Measurements from ENCODE around the gene LPAR5. TPM values are rescaled to one million over a fixed set of nuclear protein-coding genes. Genes with fewer than 3 reads are reported as not detected.
"Not testable (repeated sequence)": the region's sequence is repeated elsewhere in the genome, so short reads cannot be mapped to it uniquely, and the experiment has no call there.

Gene LPAR5
- total RNA-seq, 1 donor from 2014 or later, result not detected

DNA sequence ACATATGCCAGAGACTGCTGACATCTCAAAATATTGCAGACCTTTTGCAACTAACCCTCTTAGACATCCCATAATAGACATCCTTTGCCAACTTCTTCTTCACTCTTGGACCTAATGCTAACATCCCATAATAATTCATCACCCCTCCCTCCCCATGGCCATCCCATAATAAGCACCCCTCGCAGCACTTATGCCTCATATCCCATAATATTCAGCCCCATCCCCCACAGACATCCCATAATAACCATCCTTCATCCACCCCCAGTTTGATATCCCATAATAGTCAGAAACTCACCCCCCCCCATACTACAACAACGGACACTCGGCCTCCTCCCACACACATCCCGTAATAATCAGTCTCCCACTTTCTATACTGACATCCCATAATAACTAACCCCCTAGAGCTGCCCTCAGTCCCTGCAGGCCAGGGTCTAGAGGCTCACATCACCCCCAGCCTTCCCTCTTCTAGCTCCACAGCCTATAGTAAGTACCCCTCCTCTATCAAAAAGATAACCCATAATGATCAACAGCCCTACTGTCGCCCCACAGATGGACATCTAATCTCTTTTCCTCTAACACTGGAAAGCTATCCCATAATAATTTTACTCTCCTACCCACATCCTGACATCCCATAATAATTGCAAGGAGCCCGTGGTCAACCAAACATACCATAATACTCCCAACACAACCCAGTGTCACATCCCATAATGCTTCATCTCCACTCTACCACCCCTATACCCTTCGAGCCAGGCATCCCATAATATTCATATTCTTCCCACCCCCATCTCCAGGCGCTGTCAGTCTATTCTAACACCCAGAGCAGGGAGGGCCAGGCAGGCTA is 27.8 kb downstream of the LPAR5 start:
- DNase-seq (ENCODE audit: extremely low read depth, low read depth, low spot score), result no peak

DNA sequence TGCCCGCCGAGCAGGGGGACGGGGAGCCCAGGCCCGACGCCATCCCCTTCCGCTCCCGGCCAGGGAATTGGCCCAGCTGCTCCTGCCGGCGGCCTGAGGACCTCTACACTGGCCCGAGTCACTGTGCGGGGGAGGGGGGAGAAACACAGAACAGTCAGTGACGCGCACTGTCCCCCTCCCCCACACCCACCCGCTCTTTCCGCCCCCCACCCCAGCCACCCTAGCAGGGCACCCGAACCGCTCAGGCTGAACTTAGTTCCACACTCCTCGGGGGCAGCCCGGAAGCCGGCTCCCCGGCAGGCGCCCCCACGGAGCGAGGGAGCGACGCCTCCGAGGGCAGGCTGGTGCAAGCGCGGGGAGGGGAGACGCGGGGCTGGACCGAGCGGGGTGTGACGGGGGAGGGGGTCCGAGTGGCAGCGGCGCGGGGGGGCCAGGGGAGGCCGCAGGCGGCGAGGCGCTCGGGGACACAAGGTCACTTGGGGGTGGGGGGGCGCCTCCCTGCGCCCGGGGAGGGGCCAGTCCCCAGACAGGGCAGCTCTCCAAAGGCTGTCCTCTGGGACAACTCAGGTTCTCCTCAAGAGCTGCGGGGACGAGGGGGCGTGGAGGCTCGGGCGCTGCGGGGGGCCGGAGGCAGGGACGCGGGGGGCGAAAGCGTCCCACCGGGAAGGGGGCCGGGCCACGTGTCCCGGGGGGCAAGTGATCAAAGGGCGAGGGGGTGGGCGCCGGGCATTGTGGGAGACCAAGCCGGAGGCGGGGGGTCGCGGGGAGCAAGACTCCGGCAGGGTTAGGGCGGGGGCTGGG is 29.2 kb downstream of the LPAR5 start:
- no peak for DNase-seq (ENCODE audit: extremely low read depth, low read depth, low spot score)

DNA sequence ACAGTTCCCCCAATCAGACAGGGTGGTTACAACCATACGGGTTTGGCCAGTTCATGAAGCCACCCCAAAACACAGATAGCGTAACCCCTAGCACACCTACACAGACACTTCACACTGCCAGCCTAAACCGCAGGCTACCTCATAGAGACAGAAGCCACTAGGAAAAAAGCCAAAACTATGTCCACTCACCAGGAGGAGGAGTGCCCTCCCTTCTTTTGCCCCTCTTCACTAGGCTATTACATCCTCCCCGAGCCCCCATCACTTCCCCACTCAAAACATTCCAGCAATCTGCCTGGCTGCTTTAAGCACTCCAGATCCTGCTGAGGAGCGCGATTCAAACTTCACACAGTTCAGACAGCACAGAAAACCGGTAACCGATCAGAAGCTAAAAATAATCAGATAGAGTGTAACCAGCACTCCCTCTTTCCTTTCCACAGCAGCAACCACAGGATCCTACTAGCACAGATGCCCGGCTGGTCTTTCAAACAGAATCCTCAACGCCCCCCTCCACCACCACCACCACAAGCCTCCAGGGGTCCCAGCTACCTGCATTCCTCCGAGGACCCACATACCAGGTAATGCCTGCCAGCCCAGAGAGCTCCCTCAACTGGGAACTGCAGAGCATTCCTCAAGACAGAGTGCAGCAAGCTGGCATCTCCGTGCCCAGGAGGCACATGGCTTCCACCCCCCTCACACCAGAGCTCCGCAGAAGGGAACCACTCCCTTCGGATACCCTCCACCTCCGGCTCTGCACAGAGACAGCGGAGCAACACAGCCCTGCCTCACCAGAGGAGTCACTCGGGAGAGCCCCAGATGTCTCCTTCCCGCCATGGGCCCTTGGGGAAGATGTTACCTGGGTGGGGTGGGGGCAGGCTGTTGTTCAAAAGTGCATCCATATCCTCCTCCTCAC is 30.1 kb downstream of the LPAR5 start:
- no peak for DNase-seq (ENCODE audit: extremely low read depth, low read depth, low spot score)

DNA sequence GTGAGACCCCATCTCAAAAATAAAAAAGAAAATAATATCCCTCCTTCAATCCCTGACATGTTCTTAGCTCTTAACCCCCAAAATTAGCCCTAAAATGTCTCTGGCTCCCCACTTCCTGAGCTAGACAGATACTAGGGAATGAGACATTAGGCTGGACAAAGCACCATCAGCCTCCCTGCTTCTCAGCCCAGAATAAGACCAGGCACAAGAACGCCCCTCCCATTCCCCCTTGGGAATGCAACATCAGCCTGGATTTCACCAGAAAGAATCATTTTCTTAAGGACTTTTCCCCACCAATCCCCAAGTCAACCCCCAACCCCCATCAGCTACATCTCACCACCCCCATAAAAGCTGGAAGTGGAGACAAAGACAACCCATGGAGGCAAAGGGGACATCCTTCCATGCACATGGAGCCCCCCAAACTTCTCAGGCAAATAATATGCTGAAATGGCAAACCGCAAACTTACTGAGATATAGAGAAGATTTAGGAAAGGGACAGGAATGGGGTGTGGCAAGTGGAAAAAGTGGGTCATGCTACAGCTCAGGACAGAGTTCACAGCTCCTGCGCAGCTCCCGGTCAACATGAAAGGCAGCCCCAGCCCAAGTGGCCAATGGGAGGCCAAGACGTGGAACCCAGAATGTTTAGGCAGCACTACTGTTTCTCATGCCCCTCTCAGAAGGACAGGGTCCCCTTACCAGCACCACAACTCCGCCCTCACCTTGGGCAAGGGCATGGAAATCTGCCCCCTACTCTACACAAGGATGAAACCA is 31.3 kb downstream of the LPAR5 start:
- no peak for DNase-seq (ENCODE audit: extremely low read depth, low read depth, low spot score)

DNA sequence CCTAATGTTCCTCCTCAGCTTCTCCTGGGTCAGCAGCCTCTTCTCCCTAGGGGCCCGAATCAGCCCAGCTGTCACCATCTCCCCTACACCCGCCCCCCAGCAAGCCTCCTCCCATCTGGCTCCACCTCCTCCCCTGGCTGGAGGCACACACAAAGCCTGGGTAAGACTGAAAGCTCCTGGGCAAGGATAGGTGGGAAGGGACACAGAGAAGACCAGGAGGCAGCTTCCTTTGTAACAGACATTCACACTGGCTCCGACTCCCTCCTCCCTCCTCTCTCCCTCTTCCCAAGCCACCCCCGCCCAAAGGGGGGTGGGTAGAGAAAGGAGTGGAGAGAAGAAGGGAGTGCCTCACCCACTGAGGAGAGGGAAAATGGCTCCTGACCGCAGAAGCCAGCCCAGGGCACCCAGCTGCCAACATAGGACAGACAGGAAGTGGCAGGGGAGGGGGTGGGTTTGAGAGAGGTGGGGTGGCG is 32.6 kb downstream of the LPAR5 start:
- DNase-seq (ENCODE audit: extremely low read depth, low read depth, low spot score), result no peak

DNA sequence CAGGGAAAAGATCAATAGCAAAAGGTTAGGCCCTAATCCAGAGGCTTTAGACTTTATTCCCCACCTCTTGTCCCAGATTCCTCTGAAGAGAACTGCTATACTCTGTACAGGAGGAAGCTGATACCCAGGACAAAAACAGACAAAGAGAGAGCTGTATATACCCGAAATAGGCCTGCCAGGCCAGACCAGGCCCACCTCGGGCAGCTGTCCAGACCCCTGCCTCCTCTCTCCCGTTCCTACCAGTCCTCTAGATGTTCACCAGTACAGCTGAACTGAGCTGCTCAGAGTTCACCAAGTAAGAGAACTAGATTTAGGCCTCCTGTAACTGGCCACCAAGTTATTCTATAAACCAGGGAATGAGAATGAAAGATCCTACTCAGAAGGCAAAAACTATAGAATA is 33.2 kb downstream of the LPAR5 start:
- DNase-seq (ENCODE audit: extremely low read depth, low read depth, low spot score), result no peak

DNA sequence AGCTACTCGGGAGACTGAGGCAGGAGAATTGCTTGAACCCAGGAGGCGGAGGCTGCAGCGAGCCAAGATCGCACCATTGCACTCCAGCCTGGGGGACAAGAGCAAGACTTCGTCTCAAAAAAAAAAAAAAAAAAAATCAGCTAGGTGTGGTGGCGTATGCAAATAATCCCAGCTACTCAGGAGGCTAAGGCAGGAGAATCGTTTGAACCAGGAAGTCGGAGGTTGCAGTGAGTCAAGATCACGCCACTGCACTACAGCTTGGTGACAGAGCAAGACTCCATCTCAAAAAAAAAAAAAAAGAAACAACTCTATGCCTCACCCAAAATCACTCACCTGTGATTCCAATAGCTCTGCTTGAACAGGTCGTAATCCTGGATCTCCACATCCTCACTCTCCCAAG is 40.1 kb downstream of the LPAR5 start:
- DNase-seq (ENCODE audit: extremely low read depth, low read depth, low spot score), result not testable (repeated sequence)

DNA sequence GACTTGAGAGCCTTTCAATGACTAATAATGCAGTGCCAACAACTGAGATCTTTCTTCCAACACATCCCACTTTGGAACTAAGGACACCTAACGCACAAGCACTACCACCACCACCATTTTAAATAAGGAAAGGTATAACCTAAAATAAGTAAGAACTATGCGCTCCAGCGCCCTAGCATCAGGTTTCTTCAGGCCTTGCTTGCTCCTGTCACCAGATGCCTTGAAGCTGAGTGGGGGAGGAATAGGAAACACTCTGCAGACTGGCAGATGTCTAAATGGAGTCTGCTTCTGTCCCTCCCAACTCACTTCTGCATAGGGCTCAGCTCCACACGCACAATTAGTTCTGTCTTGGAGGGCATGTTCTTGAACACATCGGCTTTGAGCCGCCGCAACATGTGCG is 43.7 kb downstream of the LPAR5 start:
- DNase-seq (ENCODE audit: extremely low read depth, low read depth, low spot score), result no peak

DNA sequence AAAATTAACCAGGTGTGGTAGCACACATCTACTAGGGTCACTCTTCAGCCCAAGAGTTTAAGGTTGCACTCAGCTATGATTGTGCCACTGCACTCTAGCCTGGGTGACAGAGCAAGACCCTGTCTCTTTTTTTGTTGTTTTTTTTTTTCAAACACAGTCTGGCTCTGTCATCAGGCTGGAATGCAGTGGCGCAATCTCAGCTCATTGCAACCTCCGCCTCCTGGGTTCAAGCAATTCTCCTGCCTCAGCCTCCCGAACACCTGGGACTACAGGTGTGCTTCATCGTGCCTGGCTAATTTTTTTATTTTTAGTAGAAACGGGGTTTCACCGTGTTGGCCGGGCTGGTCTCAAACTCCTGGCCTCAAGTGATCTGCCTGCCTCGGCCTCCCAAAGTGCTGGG is 49.2 kb downstream of the LPAR5 start:
- not testable (repeated sequence) for DNase-seq (ENCODE audit: extremely low read depth, low read depth, low spot score)

DNA sequence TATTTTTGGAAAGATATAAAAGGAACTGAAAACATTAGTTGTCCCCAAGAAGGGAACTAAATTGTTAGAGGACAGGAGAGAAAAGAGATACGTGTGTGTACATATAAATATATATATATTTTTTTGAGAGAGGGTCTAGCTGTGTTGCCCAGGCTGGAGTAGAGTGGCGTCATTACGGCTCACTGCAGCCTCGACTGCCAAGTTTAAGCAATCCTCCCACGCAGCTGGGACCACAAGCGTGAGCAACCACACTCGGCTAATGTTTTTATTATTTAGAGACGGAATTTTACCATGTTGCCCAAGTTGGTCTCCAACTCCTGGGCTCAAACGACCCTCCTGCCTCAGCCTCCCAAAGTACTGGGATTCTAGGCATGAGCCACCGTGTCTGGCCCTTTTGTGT is 51.5 kb downstream of the LPAR5 start:
- DNase-seq (ENCODE audit: extremely low read depth, low read depth, low spot score), result no peak

DNA sequence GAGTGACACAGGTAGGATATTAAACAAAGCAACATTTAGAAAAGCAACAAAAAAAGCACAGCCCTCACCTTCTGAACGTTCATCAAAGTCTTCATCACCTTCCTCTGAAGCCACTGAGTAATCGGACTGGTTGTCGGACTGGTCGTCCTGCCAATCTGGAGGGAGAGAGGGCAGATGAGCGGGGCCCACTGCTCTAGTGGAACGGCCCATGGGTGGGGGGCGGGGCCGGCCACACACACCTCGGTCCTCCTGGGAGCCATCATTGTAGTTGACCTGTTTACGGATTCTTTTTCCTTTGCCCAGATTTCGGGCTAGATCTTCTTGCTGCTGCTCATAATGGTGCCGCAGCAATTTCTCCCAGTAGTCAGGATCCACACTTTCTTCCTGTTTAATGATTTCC is 52.8 kb downstream of the LPAR5 start:
- no peak for DNase-seq (ENCODE audit: extremely low read depth, low read depth, low spot score)

DNA sequence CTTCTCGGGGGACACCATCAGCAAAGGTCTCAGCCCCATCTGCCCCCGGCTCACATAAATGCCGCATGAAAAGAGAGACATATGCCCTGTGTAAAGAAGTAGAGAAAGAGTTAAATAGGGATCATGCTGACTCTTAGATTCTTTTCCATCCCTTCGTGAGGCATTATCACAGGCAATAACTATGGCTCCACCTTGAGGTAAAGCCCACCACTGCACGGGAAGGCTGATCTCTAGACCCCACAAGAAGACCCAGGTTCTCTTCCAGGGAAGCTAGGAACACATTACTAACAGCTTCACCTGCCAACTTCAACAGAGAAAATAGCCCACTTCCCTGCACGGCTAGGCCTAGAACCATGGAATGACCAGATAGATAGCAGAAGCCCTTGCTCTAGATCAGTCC is 53.6 kb downstream of the LPAR5 start:
- DNase-seq (ENCODE audit: extremely low read depth, low read depth, low spot score), result no peak

DNA sequence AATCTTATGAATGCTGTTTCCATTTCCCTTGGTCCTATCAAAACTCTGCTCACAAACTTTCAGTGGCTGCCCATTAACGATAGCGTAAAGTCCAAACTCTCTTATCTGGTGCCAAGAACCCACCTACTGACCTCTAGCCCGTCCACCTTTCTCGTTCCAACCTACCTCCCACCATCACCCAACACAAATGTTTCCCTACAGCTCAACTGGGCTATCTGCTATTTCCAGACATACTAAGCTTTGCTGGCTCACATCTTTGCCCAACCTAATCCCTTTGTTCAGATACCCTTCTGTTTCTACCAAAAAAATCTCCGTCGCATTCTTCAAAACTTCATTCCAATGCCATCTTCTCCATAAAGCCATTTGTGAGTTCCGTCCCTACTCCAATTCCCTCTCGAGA is 60.1 kb downstream of the LPAR5 start:
- DNase-seq (ENCODE audit: extremely low read depth, low read depth, low spot score), result no peak

DNA sequence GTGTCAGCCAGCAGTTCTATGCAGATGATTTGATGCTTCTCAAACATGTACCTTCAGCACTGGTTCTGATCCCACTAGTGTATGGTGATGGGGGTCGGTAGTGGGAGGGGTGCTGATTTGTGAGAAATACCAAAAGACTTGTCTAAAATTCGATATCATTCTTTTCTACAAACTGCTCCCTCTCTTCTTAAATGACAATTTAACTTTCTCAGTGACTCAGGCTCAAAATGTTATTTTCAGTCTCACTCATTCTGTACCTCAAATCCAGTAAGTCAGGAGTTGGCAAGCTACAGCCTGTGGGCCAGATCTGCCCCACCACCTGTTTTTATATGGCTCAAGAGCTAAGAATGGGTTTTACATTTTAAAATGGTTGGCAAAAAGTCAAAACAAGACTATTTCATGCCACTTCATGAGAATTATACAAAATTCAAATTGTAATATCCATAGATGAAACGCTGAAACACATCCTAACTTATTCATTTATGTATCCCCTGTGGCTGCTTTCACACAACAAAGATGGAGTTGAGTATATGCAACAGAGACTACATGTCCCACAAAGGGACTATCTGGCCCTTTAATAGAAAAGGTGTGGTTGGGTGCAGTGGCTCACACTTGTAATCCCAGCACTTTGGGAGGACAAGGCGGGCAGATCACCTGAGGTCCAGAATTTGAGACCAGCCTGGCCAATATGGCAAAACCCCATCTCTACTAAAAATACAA is 61.0 kb downstream of the LPAR5 start:
- no peak for DNase-seq (ENCODE audit: extremely low read depth, low read depth, low spot score)

DNA sequence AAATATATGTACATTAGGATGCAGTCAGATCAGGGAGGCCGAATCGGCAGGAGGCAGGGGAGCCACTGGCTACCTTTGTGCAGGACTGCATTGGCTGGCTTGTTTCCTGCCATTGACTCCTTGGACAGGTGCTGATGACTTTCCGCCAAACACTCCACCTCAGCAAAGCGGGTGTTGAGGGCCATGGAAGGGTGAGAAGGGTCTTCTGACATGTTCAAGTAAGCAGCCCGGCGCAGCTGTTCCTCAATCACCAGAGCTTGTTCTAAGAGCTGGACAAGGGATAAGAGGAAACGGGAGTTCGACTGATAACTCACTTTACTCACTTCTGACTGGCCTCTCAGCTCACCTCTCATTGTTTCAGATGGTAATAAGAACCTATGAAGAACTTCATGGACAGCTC is 62.8 kb downstream of the LPAR5 start:
- no peak for DNase-seq (ENCODE audit: extremely low read depth, low read depth, low spot score)

DNA sequence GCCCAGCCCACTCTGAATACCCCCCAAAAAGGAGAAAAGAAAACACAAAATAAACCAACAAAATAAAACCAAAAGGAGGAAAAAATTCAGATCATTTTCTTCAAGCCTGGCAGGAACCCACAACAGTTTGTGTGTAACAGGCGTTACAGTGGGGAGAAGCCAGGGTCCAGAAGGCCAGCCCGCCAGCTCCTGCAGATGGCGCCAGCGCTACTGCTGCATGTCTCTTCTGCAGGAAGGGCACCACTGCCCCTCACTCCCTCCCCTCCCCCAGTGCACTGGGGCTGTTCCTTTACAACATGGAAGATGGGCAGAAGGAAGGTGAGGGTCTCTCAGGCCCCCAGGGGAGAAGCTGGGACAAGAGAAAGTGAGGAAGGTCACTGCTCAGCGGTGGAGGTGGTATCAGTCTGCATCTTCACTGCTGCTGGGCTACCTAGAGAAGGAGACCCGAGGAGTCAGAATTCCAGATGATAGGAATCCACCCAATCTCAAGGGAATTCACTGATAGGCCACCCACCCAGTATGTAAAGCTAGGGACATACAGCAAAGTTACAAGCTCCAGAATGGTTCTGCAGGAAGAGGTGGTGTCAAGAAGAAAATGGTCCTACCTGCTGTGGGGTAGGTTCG is 65.4 kb downstream of the LPAR5 start:
- no peak for DNase-seq (ENCODE audit: extremely low read depth, low read depth, low spot score)

DNA sequence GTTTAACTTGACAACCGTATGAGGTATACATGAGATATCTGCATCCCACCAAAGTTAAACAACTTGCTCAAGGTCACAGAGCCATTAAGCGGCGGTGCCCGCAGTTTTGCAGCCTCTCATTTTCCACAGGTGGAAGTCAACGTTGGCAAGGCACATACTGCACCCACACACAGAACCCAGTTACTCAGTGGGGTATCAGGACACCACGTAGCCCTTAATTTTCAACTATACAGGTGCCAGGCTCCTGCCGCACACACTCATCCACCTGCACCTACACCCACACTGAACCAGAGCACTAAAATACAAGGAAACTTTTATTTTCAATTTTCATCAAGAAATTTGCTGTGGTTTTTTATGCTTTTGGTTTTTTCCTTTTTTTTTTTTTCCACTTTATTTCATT is 66.0 kb downstream of the LPAR5 start:
- DNase-seq (ENCODE audit: extremely low read depth, low read depth, low spot score), result no peak

DNA sequence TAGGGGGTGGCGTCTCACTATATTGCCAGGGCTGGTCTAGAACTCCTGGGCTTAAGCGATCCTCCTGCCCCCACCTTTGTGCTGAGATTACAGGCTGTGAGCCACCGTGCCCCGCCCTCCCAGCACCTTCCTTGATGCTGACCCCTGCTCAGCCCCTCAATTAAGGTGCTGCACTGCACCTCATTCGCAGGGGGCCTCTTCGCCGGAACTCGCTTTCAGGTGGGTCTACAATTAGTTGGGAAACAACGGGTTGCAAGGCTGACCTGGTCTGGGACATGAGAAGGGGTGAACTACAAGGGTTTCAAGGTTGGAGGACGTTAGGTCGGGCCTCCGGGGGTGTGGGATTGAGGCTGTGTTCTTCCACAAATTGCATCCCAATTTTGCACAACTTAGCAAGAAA is 66.4 kb downstream of the LPAR5 start:
- no peak for DNase-seq (ENCODE audit: extremely low read depth, low read depth, low spot score)

Measured in glomerular endothelial cell (primary cell).